Endothelial cell of umbilical vein (primary cell): Measurements from ENCODE around the gene DAB2IP. TPM values are rescaled to one million over a fixed set of nuclear protein-coding genes. Genes with fewer than 3 reads are reported as not detected.

Experiments
- BruUV-seq: library from RNA; stranded (reverse); fragments of 400-500 nt; replicated peaks from 2 replicates; lab custom pipeline; 2021; lab: Mats Ljungman, UMichigan
- CTCF ChIA-PET: fragments of 300-600, 350-600 bp; sonication (Branson Sonifier 250); formaldehyde crosslinking; loops from one replicate; lab custom pipeline; 2021; ENCODE audit warnings: antibody characterized with exemption, inconsistent platforms; lab: Charles Lee
- POLR2A ChIA-PET: fragments of 300-600, 350-600 bp; sonication (Branson Sonifier 250); formaldehyde crosslinking; loops from one replicate; lab custom pipeline; 2021; ENCODE audit warnings: antibody characterized with exemption, inconsistent platforms; lab: Charles Lee
- DNase-seq: peaks from one replicate; pipeline ENCODE4 v3.0.0-alpha.2; 2011; ENCODE audit warnings: low read depth, low spot score
- FAIRE-seq: peaks from 2 replicates; lab custom pipeline; 2011; peaks lifted over from hg19 to GRCh38; lab: Jason Lieb, UNC
- H2AFZ ChIP-seq: 2 replicates; pipeline ENCODE4 v1.6.0; 2012; ENCODE audit warnings: low read depth, low read length, control low read depth, inconsistent platforms
- H3K27ac ChIP-seq: 2 replicates; pipeline ENCODE4 v1.5.1; 2011; ENCODE audit warnings: low read depth, mild to moderate bottlenecking, control low read depth, low read length, moderate library complexity; ENCODE audit not compliant: insufficient read depth
- H3K27me3 ChIP-seq, 2 experiments: 2 replicates each; pipeline versions ENCODE4 v1.6.0 to v1.6.1; 2011; ENCODE audit warnings: low read length in 2 of 2, mixed read lengths in 1 of 2; ENCODE audit not compliant: control insufficient read depth in 2 of 2, insufficient read depth in 2 of 2
- H3K36me3 ChIP-seq, 2 experiments: 2 replicates in 1 of 2; 3 replicates in 1 of 2; pipeline ENCODE4 v1.5.1; 2011; ENCODE audit warnings: low read length in 2 of 2, mild to moderate bottlenecking in 1 of 2, moderate library complexity in 1 of 2; ENCODE audit not compliant: control insufficient read depth in 2 of 2, insufficient read depth in 2 of 2; ENCODE audit errors: extremely low read depth in 1 of 2
- H3K4me1 ChIP-seq: 3 replicates; pipeline ENCODE4 v1.5.1; 2011; ENCODE audit warnings: mild to moderate bottlenecking, low read length; ENCODE audit not compliant: control insufficient read depth, insufficient read depth; ENCODE audit errors: extremely low read depth
- H3K4me2 ChIP-seq: 2 replicates; pipeline ENCODE4 v1.6.1; 2011; ENCODE audit warnings: low read length, control low read depth, mixed read lengths; ENCODE audit not compliant: insufficient read depth
- H3K4me3 ChIP-seq, 3 experiments: fragments of 200-600 bp in 1 of 3; sonication (generic), shearing (Covaris generic) in 1 of 3; replicated peaks in 1 of 3; 2 replicates each; pipeline ENCODE4 v1.5.1; 2011 to 2016; ENCODE audit warnings: control low read depth in 3 of 3, low read length in 3 of 3, mild to moderate bottlenecking in 2 of 3, inconsistent platforms in 1 of 3, low read depth in 1 of 3, moderate library complexity in 1 of 3; ENCODE audit not compliant: insufficient read depth in 1 of 3
- H3K79me2 ChIP-seq: 2 replicates; pipeline ENCODE4 v1.6.0; 2012; ENCODE audit warnings: low read length, inconsistent platforms; ENCODE audit not compliant: control insufficient read depth, insufficient read depth
- H3K9ac ChIP-seq: replicated peaks from 2 replicates; pipeline ENCODE3; 2011; ENCODE audit warnings: low read length, control low read depth; ENCODE audit not compliant: insufficient read depth; ENCODE audit errors: extremely low read depth
- H3K9me1 ChIP-seq: replicated peaks from 3 replicates; pipeline ENCODE4 v1.6.0; 2011; ENCODE audit warnings: mild to moderate bottlenecking, low read length; ENCODE audit not compliant: control insufficient read depth, insufficient read depth; ENCODE audit errors: extremely low read depth
- H3K9me3 ChIP-seq: replicated peaks from 2 replicates; pipeline ENCODE4 v1.5.1; 2012; ENCODE audit warnings: low read length, inconsistent platforms; ENCODE audit not compliant: control insufficient read depth, insufficient read depth
- H4K20me1 ChIP-seq: replicated peaks from 2 replicates; pipeline ENCODE3; 2011; ENCODE audit warnings: mild to moderate bottlenecking, low read length; ENCODE audit not compliant: control insufficient read depth, insufficient read depth; ENCODE audit errors: extremely low read depth
- CTCF ChIP-seq, 2 donors: IDR thresholded peaks; 1 replicate in 1 of 2; 2 replicates in 1 of 2; pipeline ENCODE4 v1.5.1; 2011; ENCODE audit warnings: low read length in 2 of 2, mild to moderate bottlenecking in 2 of 2, moderate library complexity in 2 of 2, control low read depth in 1 of 2, inconsistent platforms in 1 of 2, low read depth in 1 of 2; ENCODE audit not compliant: insufficient read depth in 1 of 2; ENCODE audit errors: extremely low read depth in 1 of 2
- EZH2 ChIP-seq: IDR thresholded peaks from 2 replicates; pipeline ENCODE4 v1.6.1; 2012; ENCODE audit warnings: borderline replicate concordance, low read depth, mild to moderate bottlenecking, moderate library complexity, low read length, inconsistent platforms; ENCODE audit not compliant: severe bottlenecking
- FOS ChIP-seq: IDR thresholded peaks from 2 replicates; pipeline ENCODE4 v1.6.1; 2011; ENCODE audit warnings: mild to moderate bottlenecking, low read length, moderate library complexity, borderline replicate concordance; ENCODE audit not compliant: insufficient read depth
- GATA2 ChIP-seq: IDR thresholded peaks from 2 replicates; pipeline ENCODE4 v1.7.0; 2011; ENCODE audit warnings: low read depth, mild to moderate bottlenecking, moderate library complexity, mixed read lengths, low read length; ENCODE audit not compliant: insufficient read length, insufficient read depth
- JUN ChIP-seq: IDR thresholded peaks from 2 replicates; pipeline ENCODE4 v1.6.1; 2011; ENCODE audit warnings: borderline replicate concordance, low read depth; ENCODE audit not compliant: insufficient read length, insufficient read depth
- MAX ChIP-seq: IDR thresholded peaks from 2 replicates; pipeline ENCODE4 v1.6.1; 2011; ENCODE audit not compliant: insufficient read depth, insufficient read length
- MYC ChIP-seq: IDR thresholded peaks from one replicate; pipeline ENCODE4 v1.6.1; 2011; ENCODE audit warnings: mild to moderate bottlenecking, low read depth, low read length
- POLR2A ChIP-seq: IDR thresholded peaks from 2 replicates; pipeline ENCODE4 v1.6.1; 2012; ENCODE audit warnings: low read depth, mild to moderate bottlenecking, control low read depth, low read length
- POLR2AphosphoS5 ChIP-seq: IDR thresholded peaks from 2 replicates; pipeline ENCODE4 v1.6.1; 2012; ENCODE audit warnings: low read depth, mild to moderate bottlenecking, control low read depth, low read length, moderate library complexity; ENCODE audit not compliant: insufficient read depth
- dilution Hi-C: fragments of 300-500 bp; cut with MboI; formaldehyde crosslinking; loops from one replicate; pipeline ENCODE4 v1.15.0; 2019; ENCODE audit warnings: low sequenced_read_pairs; ENCODE audit not compliant: extremely low pct_ligation_motif_present
- intact Hi-C: fragments of 100-400 bp; cut with micrococcal nuclease; formaldehyde crosslinking; loops from one replicate; pipeline ENCODE4 v1.10.0; 2022
- polyA plus RNA-seq, 4 experiments: library from polyadenylated mRNA; depleted of rRNA in 3 of 4; stranded (reverse) in 3 of 4; unstranded in 1 of 4; fragments of >200 nt; gene quantifications; 2 replicates each; pipeline versions ENCODE4 v1.2.1 to v1.2.3, GENCODE V29; 2011 to 2012; ENCODE audit warnings: missing spikeins in 1 of 4
- total RNA-seq: library from RNA; stranded (reverse); gene quantifications from 2 replicates; pipeline ENCODE4 v1.2.3, GENCODE V29; 2021

The DAB2IP gene
- total and polyA plus RNA-seq, 2 donors (not counting 3 experiments of a cell fraction or from before 2014, with no cell fraction given), result 29.2 to 53.6 TPM

GRCh38 chr9:121751686-121752445 is 100.4 kb downstream of the DAB2IP start:
- DNase-seq (no peak), FAIRE-seq (no peak)
- H3K4me3 ChIP-seq, result no peak overlapping the region
- no peaks in the 10 kb centered on the region for H3K27me3 ChIP-seq
- dilution Hi-C loops (no loop called here), intact Hi-C loops (no loop called here)
- H3K9me1 ChIP-seq, result no peaks in the 10 kb centered on the region
- H3K4me2 ChIP-seq, result no peak overlapping the region
- CTCF ChIA-PET, result interaction anchor here (1.3 to 1.9 kb wide), 2 partner anchors 10 to 17 kb away, joined by 4 to 5 read pairs; no protein-coding TSS in a partner anchor
- peaks cover 13% of the 10 kb centered on the region for H3K4me1 ChIP-seq
- no TSS peak for BruUV-seq
- H4K20me1 ChIP-seq, result no peaks in the 10 kb centered on the region
- H3K9ac ChIP-seq, result no peak overlapping the region
- no peak overlapping the region for H3K27ac ChIP-seq
- no peaks in the 10 kb centered on the region for H3K9me3 ChIP-seq
- H3K79me2 ChIP-seq, result peaks cover 5% of the 10 kb centered on the region
- TF ChIP-seq MYC (no peak), CTCF (IDR thresholded peaks at IDR 0.05; ENCODE audit: extremely low read depth in 1 of 2, insufficient read depth in 1 of 2, low read depth in 1 of 2, low read length in 2 of 2) (no peak), GATA2 (no peak), FOS (no peak), MAX (no peak), POLR2AphosphoS5 (no peak), POLR2A (no peak), EZH2 (no peak), JUN (no peak)
- POLR2A ChIA-PET, result no interaction called here
- peaks cover 0 to 2% of the 10 kb centered on the region in 2 experiments for H3K36me3 ChIP-seq
- no peak overlapping the region for H2AFZ ChIP-seq
